Esophagus squamous epithelium (tissue), 4 donors: ENCODE results near the gene CLDN20.

Experiments
- CTCF ChIP-seq, 6 experiments: fragments of 450-650 bp in 4 of 6; fragments of 200-600 bp in 2 of 6; sonication (generic) in 2 of 6; IDR thresholded peaks; one replicate each; pipeline ENCODE4 v1.5.1; 2016 to 2019; ENCODE audit warnings: antibody characterized with exemption in 6 of 6, mild to moderate bottlenecking in 4 of 6, moderate library complexity in 4 of 6
- POLR2A ChIP-seq, 4 donors: fragments of 450-650 bp; IDR thresholded peaks; one replicate each; pipeline ENCODE4 v1.6.1; 2017; ENCODE audit warnings: antibody characterized with exemption in 4 of 4, mild to moderate bottlenecking in 4 of 4, moderate library complexity in 3 of 4

- TF ChIP-seq CTCF (IDR thresholded peaks at IDR 0.05) (no peak), POLR2A (IDR thresholded peaks at IDR 0.05) (no peak)
Measured at GRCh38 chr6:155310596-155310995, 46.8 kb downstream of the CLDN20 start.
